Dendritic cell treated with granulocyte-macrophage colony-stimulating factor and Interleukin-4, amounts not matched to agents 40 ng/mL and 50 ng/mL, for 4 days (primary cell): ENCODE data around the gene NTSR1.

Experiments
- H3K27ac Mint-ChIP-seq: one replicate; pipeline ENCODE4 v1.8.0; 2022; ENCODE audit warnings: mild to moderate bottlenecking, mixed read lengths
- H3K27me3 Mint-ChIP-seq: one replicate; pipeline ENCODE4 v1.8.0; 2022; ENCODE audit warnings: mild to moderate bottlenecking, mixed read lengths
- H3K36me3 Mint-ChIP-seq: one replicate; pipeline ENCODE4 v1.8.0; 2022; ENCODE audit warnings: low read depth, mixed read lengths
- H3K4me1 Mint-ChIP-seq: one replicate; pipeline ENCODE4 v1.8.0; 2022; ENCODE audit warnings: low read depth, mixed read lengths
- H3K4me3 Mint-ChIP-seq: one replicate; pipeline ENCODE4 v1.8.0; 2022; ENCODE audit warnings: mild to moderate bottlenecking, moderate library complexity, mixed read lengths
- H3K9me3 Mint-ChIP-seq: one replicate; pipeline ENCODE4 v1.8.0; 2022; ENCODE audit warnings: mixed read lengths
- intact Hi-C: fragments of 100-400 bp; cut with micrococcal nuclease; formaldehyde crosslinking; loops from one replicate; pipeline ENCODE4 v1.15.0; 2022

Gene NTSR1

DNA sequence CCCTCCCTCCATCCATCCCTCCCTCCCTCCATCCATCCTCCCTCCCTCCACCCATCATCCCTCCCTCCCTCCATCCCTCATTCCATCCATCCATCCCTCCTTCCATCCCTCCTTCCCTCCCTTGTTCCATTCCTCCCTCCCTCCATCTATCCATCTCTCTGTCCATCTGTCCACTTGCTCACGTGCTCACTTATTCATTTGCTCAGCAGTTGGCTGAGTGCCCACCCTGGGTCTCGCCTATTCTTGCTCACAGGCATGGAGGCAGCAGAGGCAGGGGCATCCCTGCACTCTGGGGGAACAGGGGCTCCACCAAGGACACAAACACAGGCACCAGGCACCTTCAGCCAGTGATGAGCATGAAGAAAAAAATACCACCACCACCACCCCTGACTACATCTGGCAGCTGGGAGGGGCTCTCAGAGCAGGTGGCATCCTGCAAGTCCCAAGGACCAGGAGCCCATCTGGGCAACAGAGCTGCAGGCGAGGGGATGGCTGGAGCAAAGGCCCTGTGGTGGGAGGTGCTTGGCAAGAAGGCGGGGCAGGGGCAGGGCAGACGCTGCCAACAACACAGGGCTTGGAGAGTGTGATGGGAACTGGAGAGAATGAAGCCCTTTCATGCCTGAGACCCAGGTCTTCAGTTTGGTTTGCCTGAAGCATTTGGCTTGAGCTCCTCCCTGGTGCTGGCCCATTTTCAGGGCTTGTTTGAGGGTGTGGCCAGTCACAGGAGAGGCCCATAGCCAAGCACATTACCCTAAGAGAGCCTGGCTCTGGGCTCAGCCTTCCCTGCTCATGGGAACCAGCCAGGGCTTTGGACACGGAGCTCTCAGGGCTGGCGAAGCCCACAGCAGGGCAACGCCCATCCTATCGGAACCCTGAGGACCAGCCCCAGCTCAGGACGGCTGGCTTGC lies 47.4 kb downstream of the NTSR1 start:
- intact Hi-C loops: no loop called here
- peaks cover 13% of the 10 kb centered on the region for H3K4me1 Mint-ChIP-seq
- H3K27me3 Mint-ChIP-seq: peaks cover 33% of the 10 kb centered on the region
- H3K4me3 Mint-ChIP-seq: no peak overlapping the region
- no peaks in the 10 kb centered on the region for H3K9me3 Mint-ChIP-seq
- no peaks in the 10 kb centered on the region for H3K36me3 Mint-ChIP-seq
- no peak overlapping the region for H3K27ac Mint-ChIP-seq

DNA sequence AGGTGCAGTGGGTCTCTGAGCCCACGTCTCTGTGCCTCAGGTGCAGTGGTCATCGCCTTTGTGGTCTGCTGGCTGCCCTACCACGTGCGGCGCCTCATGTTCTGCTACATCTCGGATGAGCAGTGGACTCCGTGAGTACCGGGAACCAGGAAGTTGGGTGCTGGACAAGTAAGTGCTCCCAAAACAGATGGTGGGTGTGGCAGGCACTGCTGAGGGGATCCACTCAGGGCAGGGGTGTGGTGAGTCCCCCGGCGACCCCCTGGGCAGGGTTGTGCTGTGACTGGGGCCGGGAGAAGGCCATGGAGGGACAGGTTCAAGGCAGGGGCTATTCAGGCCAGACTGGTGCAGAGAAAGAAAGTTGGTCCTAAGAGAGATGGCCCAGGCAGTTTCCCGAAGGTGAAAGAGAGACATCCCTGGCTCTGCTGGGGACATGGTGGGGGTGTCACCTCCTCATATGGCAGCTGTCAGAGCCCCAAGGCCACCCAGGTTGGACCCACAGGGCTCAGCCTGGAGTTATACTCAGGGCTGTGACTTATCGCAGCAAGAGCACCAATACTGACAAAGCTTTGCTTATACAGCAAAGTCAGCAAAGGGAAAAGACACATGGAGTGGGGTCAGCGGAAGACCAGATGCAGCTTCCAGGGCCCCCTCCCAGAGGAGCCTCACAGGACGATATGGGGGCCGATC lies 49.7 kb downstream of the NTSR1 start:
- intact Hi-C loops: no loop called here
- Mint-ChIP-seq H3K27me3 (peaks cover 13% of the 10 kb centered on the region), H3K36me3 (no peaks in the 10 kb centered on the region), H3K9me3 (no peaks in the 10 kb centered on the region), H3K27ac (no peak overlapping the region), H3K4me3 (no peak overlapping the region), H3K4me1 (peaks cover 5% of the 10 kb centered on the region)

DNA sequence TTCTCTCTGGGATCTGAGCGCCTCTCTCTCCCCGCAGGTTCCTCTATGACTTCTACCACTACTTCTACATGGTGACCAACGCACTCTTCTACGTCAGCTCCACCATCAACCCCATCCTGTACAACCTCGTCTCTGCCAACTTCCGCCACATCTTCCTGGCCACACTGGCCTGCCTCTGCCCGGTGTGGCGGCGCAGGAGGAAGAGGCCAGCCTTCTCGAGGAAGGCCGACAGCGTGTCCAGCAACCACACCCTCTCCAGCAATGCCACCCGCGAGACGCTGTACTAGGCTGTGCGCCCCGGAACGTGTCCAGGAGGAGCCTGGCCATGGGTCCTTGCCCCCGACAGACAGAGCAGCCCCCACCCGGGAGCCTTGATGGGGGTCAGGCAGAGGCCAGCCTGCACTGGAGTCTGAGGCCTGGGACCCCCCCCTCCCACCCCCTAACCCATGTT lies 51.4 kb downstream of the NTSR1 start:
- no peak overlapping the region for H3K4me3 Mint-ChIP-seq
- no peaks in the 10 kb centered on the region for H3K36me3 Mint-ChIP-seq
- intact Hi-C loops: no loop called here
- H3K27me3 Mint-ChIP-seq: peaks cover 19% of the 10 kb centered on the region
- peaks cover 5% of the 10 kb centered on the region for H3K4me1 Mint-ChIP-seq
- no peak overlapping the region for H3K27ac Mint-ChIP-seq
- H3K9me3 Mint-ChIP-seq: no peaks in the 10 kb centered on the region

DNA sequence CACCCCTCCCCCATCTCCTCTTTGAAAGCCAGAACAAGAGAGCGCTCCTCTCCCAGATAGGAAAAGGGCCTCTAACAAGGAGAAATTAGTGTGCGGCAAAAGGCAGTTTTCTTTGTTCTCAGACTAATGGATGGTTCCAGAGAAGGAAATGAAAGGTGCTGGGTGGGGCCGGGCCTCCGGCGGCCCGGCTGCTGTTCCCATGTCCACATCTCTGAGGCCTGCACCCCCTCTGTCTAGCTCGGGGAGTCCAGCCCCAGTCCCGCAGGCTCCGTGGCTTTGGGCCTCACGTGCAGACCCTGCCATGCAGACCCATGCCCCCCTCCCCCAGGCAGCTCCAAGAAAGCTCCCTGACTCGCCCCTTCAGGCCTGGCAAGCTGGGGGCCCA lies 51.8 kb downstream of the NTSR1 start:
- no peaks in the 10 kb centered on the region for H3K9me3 Mint-ChIP-seq
- no peaks in the 10 kb centered on the region for H3K36me3 Mint-ChIP-seq
- peaks cover 5% of the 10 kb centered on the region for H3K4me1 Mint-ChIP-seq
- no peak overlapping the region for H3K4me3 Mint-ChIP-seq
- H3K27me3 Mint-ChIP-seq: peaks cover 22% of the 10 kb centered on the region
- H3K27ac Mint-ChIP-seq: no peak overlapping the region
- intact Hi-C loops: no loop called here

DNA sequence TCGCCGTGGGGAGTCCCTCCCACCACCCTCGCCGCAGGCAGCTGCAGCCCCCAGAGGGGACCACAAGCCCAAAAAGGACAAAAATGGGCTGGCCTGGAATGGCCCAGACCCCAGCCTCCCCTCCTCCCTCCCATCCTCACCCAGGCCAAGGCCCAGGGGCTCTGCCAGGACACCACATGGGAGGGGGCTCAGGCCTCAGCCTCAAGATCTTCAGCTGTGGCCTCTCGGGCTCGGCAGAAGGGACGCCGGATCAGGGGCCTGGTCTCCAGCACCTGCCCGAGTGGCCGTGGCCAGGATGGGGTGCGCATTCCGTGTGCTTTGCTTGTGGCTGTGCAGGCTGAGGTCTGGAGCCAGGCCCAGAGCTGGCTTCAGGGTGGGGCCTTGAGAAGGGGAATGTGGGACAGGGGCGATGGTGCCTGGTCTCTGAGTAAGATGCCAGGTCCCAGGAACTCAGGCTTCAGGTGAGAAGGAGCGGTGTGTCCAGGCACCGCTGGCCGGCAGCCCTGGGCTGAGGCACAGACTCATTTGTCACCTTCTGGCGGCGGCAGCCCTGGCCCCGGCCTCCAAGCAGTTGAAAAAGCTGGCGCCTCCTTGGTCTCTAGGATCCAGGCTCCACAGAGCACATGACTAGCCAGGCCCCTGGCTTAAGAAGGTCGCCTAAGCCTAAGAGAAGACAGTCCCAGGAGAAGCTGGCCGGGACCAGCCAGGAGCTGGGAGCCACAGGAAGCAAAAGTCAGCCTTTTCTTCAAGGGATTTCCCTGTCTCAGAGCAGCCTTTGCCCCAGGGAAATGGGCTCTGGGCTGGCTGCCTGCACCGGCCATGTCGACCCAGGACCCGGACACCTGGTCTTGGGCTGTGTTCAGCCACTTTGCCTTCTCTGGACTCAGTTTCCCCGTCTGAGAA lies 52.5 kb downstream of the NTSR1 start:
- peaks cover 24% of the 10 kb centered on the region for H3K27me3 Mint-ChIP-seq
- H3K4me1 Mint-ChIP-seq: peaks cover 5% of the 10 kb centered on the region
- no peaks in the 10 kb centered on the region for H3K9me3 Mint-ChIP-seq
- no peak overlapping the region for H3K27ac Mint-ChIP-seq
- H3K36me3 Mint-ChIP-seq: no peaks in the 10 kb centered on the region
- intact Hi-C loops: no loop called here
- no peak overlapping the region for H3K4me3 Mint-ChIP-seq

DNA sequence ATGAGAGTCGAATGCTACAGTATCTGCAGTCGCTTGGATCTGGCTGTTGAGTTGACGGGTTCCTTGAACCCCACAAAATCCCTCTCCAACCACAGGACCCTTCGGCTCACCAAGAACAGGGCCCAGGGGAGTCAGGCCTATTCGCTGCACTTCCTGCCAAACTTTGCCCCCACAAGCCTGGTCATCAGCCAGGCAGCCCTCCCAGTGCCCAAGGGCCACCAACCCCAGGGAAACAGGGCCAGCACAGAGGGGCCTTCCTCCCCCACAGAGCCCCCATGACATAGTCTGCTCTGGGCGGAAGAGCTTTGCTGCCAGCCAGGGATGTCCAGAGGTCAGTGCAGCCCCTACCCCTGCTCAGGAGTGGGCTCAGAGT lies 53.1 kb downstream of the NTSR1 start:
- no peak overlapping the region for H3K4me3 Mint-ChIP-seq
- H3K9me3 Mint-ChIP-seq: no peaks in the 10 kb centered on the region
- no peak overlapping the region for H3K27ac Mint-ChIP-seq
- no peaks in the 10 kb centered on the region for H3K36me3 Mint-ChIP-seq
- H3K27me3 Mint-ChIP-seq: peaks cover 24% of the 10 kb centered on the region
- peaks cover 5% of the 10 kb centered on the region for H3K4me1 Mint-ChIP-seq
- intact Hi-C loops: no loop called here

DNA sequence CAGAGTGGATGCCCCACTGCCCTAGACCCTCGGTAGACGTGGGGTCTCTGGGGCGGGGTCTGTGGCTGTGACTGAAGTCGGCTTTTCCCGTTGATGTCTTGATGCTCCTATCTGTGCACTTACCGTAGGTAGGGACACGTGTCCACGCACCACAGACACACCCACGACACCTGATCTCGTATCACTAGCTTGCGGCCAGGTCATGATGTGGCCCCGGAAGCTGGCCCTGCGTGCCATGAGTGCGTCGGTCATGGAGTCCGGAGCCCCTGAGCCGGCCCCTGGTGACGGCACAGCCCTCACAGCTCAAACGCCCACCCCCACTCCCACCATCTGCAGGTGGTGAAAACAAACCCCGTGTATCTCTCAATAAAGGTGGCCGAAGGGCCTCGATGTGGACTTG lies 53.7 kb downstream of the NTSR1 start:
- Mint-ChIP-seq H3K27me3 (peaks cover 27% of the 10 kb centered on the region), H3K9me3 (no peaks in the 10 kb centered on the region), H3K4me1 (peaks cover 5% of the 10 kb centered on the region), H3K4me3 (no peak overlapping the region), H3K27ac (no peak overlapping the region), H3K36me3 (no peaks in the 10 kb centered on the region)
- intact Hi-C loops: no loop called here

DNA sequence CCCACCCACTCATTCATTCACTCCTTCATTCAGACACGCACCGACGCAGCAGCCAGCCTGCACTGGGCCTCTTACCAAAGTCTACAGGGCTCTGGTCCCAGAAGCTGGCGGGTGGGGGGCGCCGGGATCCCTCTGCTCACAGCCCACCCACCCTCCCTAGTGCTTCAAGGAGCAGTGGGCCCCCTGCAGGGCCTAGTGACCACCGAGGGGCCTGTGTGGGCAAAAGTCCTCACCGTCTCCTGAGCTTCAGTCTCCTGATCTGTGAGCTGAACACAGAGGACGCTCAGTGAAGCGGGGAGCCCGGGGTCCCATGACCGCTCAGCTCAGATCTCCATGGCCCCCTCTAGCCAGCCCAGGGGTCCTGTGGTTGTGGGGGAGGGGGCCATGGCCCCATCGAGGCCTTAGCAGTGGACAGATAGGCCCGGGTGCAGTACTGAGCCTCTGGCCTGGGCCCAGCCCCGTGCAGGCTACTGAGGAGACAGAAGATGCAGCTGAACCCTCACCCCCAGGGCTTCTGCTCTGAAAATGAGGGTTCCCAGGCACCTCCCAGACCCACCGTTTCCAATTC lies 54.2 kb downstream of the NTSR1 start:
- Mint-ChIP-seq H3K27ac (no peak overlapping the region), H3K27me3 (peaks cover 28% of the 10 kb centered on the region), H3K4me1 (peaks cover 5% of the 10 kb centered on the region), H3K4me3 (no peak overlapping the region), H3K36me3 (no peaks in the 10 kb centered on the region), H3K9me3 (no peaks in the 10 kb centered on the region)
- intact Hi-C loops: no loop called here

DNA sequence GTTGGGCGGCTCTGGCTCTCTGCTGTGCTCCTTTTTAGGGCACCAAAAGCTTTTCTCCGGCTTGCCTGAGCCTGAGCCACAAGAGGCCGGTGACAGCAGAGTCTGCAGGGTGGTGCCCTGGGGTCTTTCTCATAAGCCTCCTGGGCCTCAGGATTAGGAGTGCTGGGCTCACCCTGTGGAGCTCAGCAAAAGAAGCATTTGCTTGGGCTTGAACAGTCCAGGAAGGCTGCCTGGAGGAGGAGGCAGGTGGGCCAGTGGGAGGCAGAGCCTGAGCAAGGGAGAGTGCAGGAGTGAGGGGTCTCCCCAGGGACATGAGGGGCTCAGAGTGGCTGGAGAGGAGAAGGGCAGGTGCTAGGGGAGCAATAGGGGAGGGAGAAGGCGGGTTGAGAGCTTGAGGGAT lies 54.8 kb downstream of the NTSR1 start:
- H3K27me3 Mint-ChIP-seq: peaks cover 31% of the 10 kb centered on the region
- H3K36me3 Mint-ChIP-seq: no peaks in the 10 kb centered on the region
- no peaks in the 10 kb centered on the region for H3K9me3 Mint-ChIP-seq
- H3K4me1 Mint-ChIP-seq: peaks cover 5% of the 10 kb centered on the region
- no peak overlapping the region for H3K27ac Mint-ChIP-seq
- intact Hi-C loops: no loop called here
- H3K4me3 Mint-ChIP-seq: no peak overlapping the region

DNA sequence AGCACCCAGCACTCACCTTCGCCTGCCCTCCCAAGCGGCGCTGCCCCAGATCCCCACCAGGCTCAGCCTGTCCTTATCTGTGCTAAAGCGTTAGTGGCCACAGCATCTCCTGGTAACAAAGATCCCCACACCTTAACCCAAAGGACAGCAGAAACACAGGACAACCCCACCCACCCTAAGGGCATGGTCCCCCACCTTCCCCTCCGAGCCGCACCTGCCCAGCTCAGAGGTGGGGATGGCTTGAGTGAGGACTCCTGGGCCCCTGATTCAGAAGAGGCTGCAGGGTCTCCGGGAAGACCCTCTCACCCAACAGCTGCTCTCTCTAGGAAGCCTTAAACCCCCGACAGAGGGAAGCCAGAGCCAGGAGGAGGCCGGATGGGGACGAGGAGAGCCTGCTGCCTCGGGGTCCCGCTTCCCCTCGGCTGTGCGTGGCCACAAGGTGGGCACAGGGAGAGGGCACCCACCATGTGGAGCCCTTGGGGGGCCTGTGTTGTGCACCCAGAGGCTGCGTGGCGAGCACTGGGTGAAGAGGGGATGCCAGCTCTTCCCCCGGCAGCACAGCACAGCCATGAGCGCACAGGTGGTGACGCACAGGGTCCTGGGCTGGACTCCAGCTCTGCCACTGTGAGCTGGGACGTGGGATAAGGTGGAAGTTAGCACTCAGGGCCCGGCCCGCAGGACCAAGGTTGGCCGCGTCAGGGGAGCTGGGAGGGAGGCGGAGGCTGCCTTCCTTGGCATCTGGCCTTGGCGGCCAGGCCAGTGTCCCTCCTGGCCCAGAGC lies 55.7 kb downstream of the NTSR1 start:
- Mint-ChIP-seq H3K27me3 (peaks cover 30% of the 10 kb centered on the region), H3K4me1 (peaks cover 5% of the 10 kb centered on the region), H3K36me3 (no peaks in the 10 kb centered on the region), H3K4me3 (no peak overlapping the region), H3K27ac (no peak overlapping the region), H3K9me3 (no peaks in the 10 kb centered on the region)
- intact Hi-C loops: no loop called here

DNA sequence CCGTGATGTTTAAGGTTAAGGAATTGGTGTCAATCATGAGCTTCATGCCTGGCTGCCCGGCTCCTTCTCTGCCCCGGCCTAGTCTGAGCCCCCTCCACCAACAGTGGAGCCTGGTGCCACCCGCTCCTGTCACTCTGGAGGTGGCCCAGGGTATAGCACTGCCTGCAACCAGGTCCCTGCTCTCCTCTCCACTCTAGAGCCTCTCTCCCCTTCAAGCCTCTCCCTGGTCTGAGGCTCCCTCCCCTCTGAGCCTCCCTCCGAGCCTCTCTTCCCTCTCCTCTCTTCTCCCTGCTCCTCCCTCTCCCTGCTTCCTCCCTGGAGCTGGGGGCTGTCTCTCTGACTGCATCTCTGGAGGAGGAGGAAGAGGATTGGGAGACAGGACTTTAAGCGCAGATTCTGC lies 56.4 kb downstream of the NTSR1 start:
- intact Hi-C loops: no loop called here
- Mint-ChIP-seq H3K4me1 (peaks cover 2% of the 10 kb centered on the region), H3K27ac (no peak overlapping the region), H3K27me3 (peaks cover 30% of the 10 kb centered on the region), H3K4me3 (no peak overlapping the region), H3K36me3 (no peaks in the 10 kb centered on the region), H3K9me3 (no peaks in the 10 kb centered on the region)

DNA sequence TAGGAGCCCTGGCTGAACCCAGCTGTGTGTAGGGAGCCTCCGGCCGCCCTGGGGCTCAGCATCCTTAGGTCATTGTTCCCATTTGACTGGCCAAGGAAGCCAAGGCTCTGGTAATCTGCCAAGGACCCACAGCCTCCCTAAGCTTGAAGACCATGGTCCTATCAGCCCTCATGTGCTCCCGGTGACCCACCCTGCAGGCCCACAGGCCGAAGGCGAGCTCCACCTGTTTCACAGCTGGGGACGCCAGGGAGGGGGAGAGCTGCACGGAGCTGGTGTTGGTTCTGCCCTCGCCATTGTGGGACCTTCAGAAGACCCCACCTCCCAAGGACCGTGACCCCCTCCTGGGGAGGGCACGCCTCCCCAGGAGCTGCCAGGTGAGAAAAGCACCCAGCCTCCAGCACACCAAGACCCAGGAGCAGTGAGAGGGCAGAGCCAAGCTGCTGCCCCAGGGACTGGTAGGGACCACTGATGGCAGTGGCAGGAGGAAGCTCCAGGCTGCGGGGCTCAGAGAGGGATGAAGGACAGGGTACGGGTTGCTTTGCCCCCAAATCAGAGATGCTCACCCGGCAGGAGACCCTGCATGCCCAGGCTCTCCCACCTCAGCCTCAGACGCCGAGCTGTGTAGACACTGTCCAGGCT lies 56.9 kb downstream of the NTSR1 start:
- Mint-ChIP-seq H3K36me3 (no peaks in the 10 kb centered on the region), H3K27me3 (peaks cover 30% of the 10 kb centered on the region), H3K27ac (no peak overlapping the region), H3K4me1 (no peaks in the 10 kb centered on the region), H3K4me3 (no peak overlapping the region), H3K9me3 (no peaks in the 10 kb centered on the region)
- intact Hi-C loops: no loop called here

DNA sequence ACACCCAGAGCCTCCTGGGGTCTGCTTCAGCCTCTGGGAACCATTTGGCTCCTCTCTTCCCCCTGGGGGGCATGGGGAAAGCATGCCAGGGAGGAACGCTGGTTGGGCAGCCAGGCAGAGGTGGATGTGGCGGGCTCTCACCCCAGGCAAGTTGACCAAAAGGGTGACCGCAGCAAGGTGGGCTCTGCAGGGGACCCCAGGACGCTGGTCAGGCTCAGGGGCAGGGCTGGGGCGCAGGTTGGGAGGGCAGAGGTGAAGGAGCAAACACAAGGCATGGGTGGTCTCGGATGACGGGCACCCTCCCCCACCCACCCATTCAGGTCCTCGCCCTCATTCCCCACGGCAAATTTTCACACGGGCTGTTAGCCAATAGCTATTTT lies 57.4 kb downstream of the NTSR1 start:
- H3K9me3 Mint-ChIP-seq: no peaks in the 10 kb centered on the region
- no peaks in the 10 kb centered on the region for H3K4me1 Mint-ChIP-seq
- no peaks in the 10 kb centered on the region for H3K36me3 Mint-ChIP-seq
- peaks cover 30% of the 10 kb centered on the region for H3K27me3 Mint-ChIP-seq
- H3K4me3 Mint-ChIP-seq: no peak overlapping the region
- intact Hi-C loops: no loop called here
- H3K27ac Mint-ChIP-seq: no peak overlapping the region
